Measurements from ENCODE around the gene RASSF6.

RASSF6 gene

GRCh38 chr4:73614311-73614867 is 5.8 kb downstream of the RASSF6 start:
- POLR2A ChIA-PET: no interaction called here
- TF ChIP-seq, protein P1, sequence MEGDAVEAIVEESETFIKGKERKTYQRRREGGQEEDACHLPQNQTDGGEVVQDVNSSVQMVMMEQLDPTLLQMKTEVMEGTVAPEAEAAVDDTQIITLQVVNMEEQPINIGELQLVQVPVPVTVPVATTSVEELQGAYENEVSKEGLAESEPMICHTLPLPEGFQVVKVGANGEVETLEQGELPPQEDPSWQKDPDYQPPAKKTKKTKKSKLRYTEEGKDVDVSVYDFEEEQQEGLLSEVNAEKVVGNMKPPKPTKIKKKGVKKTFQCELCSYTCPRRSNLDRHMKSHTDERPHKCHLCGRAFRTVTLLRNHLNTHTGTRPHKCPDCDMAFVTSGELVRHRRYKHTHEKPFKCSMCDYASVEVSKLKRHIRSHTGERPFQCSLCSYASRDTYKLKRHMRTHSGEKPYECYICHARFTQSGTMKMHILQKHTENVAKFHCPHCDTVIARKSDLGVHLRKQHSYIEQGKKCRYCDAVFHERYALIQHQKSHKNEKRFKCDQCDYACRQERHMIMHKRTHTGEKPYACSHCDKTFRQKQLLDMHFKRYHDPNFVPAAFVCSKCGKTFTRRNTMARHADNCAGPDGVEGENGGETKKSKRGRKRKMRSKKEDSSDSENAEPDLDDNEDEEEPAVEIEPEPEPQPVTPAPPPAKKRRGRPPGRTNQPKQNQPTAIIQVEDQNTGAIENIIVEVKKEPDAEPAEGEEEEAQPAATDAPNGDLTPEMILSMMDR (IDR thresholded peaks at IDR 0.05; ENCODE audit: insufficient read depth, low read length, missing control alignments): no peak

GRCh38 chr4:73613130-73613529 is 7.1 kb downstream of the RASSF6 start:
- ChIA-PET POLR2A (no interaction called here), CTCF (interaction anchor here (1.1 kb wide), 1 partner anchor 266 kb away, joined by 3 read pairs; no protein-coding TSS in a partner anchor)
- no peak overlapping the region for H3K4me3 ChIP-seq (ENCODE audit: low read depth, low read length)
- no peak for DNase-seq (ENCODE audit: low read depth, low spot score)
- TF ChIP-seq, protein P1 (IDR thresholded peaks at IDR 0.05; ENCODE audit: insufficient read depth, low read length, missing control alignments): no peak

More at GRCh38 chr4:73614311-73614867, 5.8 kb downstream of the RASSF6 start:
- DNase-seq (ENCODE audit: low read depth, low spot score): no peak
- no peak overlapping the region for H3K4me3 ChIP-seq (ENCODE audit: low read depth, low read length)
- CTCF ChIA-PET: interaction anchor here (1.1 to 1.2 kb wide), 2 partner anchors 40 to 520 kb away, joined by 4 read pairs; no protein-coding TSS in a partner anchor

DNA sequence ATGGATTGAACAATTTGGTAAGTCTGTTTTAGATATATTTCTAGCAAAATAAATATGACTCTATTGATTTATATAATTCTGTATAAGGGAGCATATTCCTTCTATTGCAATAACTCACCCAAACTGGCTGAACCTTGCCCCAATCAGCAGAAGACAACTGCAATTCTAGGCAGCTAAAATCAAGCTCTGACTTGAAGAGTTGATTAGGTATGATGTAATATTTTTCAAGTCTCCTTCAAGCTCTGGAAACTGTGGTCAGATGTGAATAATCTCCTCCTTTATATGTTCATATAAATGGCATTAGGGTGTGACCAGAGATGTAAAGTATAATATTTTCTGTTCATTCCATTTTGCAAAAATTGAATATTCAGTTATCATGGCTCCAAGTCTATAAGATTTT is 8.2 kb downstream of the RASSF6 start:
- no peak for DNase-seq (ENCODE audit: low read depth, low spot score)
- H3K4me3 ChIP-seq (ENCODE audit: low read depth, low read length): no peak overlapping the region
- TF ChIP-seq, protein P1 (IDR thresholded peaks at IDR 0.05; ENCODE audit: insufficient read depth, low read length, missing control alignments): no peak
- CTCF ChIA-PET: interaction anchor here (1.1 to 1.2 kb wide), 2 partner anchors 41 to 265 kb away, joined by 3 to 4 read pairs; no protein-coding TSS in a partner anchor
- POLR2A ChIA-PET: no interaction called here

GRCh38 chr4:73609706-73610105 is 10.5 kb downstream of the RASSF6 start:
- no peak for DNase-seq (ENCODE audit: low read depth, low spot score)

GRCh38 chr4:73608689-73609594 is 11.3 kb downstream of the RASSF6 start:
- DNase-seq (ENCODE audit: low read depth, low spot score): no peak
- TF ChIP-seq, protein P1 (IDR thresholded peaks at IDR 0.05; ENCODE audit: insufficient read depth, low read length, missing control alignments): no peak
- ChIA-PET CTCF (interaction anchor here (0.7 to 1.4 kb wide), 4 partner anchors 8 to 43 kb away, joined by 3 to 4 read pairs (median 3); no protein-coding TSS in a partner anchor), POLR2A (no interaction called here)
- no peak overlapping the region for H3K4me3 ChIP-seq (ENCODE audit: low read depth, low read length)

More at GRCh38 chr4:73609706-73610105, 10.5 kb downstream of the RASSF6 start:
- ChIA-PET POLR2A (no interaction called here), CTCF (interaction anchor here (1.0 to 1.4 kb wide), 3 partner anchors 9 to 42 kb away, joined by 3 to 4 read pairs (median 3); no protein-coding TSS in a partner anchor)
- TF ChIP-seq, protein P1 (IDR thresholded peaks at IDR 0.05; ENCODE audit: insufficient read depth, low read length, missing control alignments): no peak
- no peak overlapping the region for H3K4me3 ChIP-seq (ENCODE audit: low read depth, low read length)
